ENCODE data around the gene DERL2. TPM values are rescaled to one million over a fixed set of nuclear protein-coding genes. Genes with fewer than 3 reads are reported as not detected.

The DERL2 gene
- total RNA-seq, 2 donors from 2014 or later, result 63.1 to 63.7 TPM

- intact Hi-C loops (cut with DNase I), result no loop called here
- Histone ChIP-seq H3K27ac (no peak overlapping the region), H3K4me1 (no peaks in the 10 kb centered on the region), H3K27me3 (peaks cover 16% of the 10 kb centered on the region), H3K9ac (ENCODE audit: low read depth in 2 of 2, low read length in 2 of 2) (peak overlapping the region; percentile 34 to 63), H3K4me3 (peak overlapping the region; percentile 33), H3K36me3 (no peaks in the 10 kb centered on the region), H3K9me3 (no peaks in the 10 kb centered on the region)
- DNase-seq, result peak; percentile 44
- TF ChIP-seq CTCF (IDR thresholded peaks at IDR 0.05), result no peak
These were observed 14.8 kb upstream of the DERL2 start for GRCh38 chr17:5500589-5501391.

- H3K27me3 ChIP-seq, result peaks cover 16% of the 10 kb centered on the region
- DNase-seq, result no peak
- no peaks in the 10 kb centered on the region for H3K9me3 ChIP-seq
- no peak overlapping the region for H3K27ac ChIP-seq
- intact Hi-C loops (cut with DNase I), result no loop called here
- peak overlapping the region in 1 of 2 donors; percentile 63 for H3K9ac ChIP-seq (ENCODE audit: low read depth in 2 of 2, low read length in 2 of 2)
- no peaks in the 10 kb centered on the region for H3K4me1 ChIP-seq
- H3K36me3 ChIP-seq, result no peaks in the 10 kb centered on the region
- peak overlapping the region; percentile 33 for H3K4me3 ChIP-seq
- no peak for TF ChIP-seq CTCF (IDR thresholded peaks at IDR 0.05)
These were observed 14.2 kb upstream of the DERL2 start for GRCh38 chr17:5500247-5500588.

- TF ChIP-seq CTCF (IDR thresholded peaks at IDR 0.05), result no peak
- intact Hi-C loops (cut with DNase I), result no loop called here
- Histone ChIP-seq H3K9me3 (no peaks in the 10 kb centered on the region), H3K4me1 (no peaks in the 10 kb centered on the region), H3K27me3 (peaks cover 16% of the 10 kb centered on the region), H3K36me3 (no peaks in the 10 kb centered on the region), H3K4me3 (peak overlapping the region; percentile 33), H3K9ac (ENCODE audit: low read depth in 2 of 2, low read length in 2 of 2) (peak overlapping the region in 1 of 2 donors; percentile 50), H3K27ac (no peak overlapping the region)
- DNase-seq, result no peak
These were observed 13.7 kb upstream of the DERL2 start for GRCh38 chr17:5499476-5500231.

GRCh38 chr17:5492970-5493369 is 7.0 kb upstream of the DERL2 start:
- H3K4me3 ChIP-seq, result no peak overlapping the region
- intact Hi-C loops (cut with DNase I), result no loop called here
- no peak for DNase-seq
- no peak for TF ChIP-seq CTCF (IDR thresholded peaks at IDR 0.05)
- no peak overlapping the region for H3K27ac ChIP-seq
- H3K9ac ChIP-seq (ENCODE audit: low read depth in 2 of 2, low read length in 2 of 2), result no peak overlapping the region
- no peaks in the 10 kb centered on the region for H3K36me3 ChIP-seq
- no peaks in the 10 kb centered on the region for H3K27me3 ChIP-seq
- H3K4me1 ChIP-seq, result no peaks in the 10 kb centered on the region
- H3K9me3 ChIP-seq, result no peaks in the 10 kb centered on the region

- no peak for DNase-seq
- H3K27me3 ChIP-seq, result no peaks in the 10 kb centered on the region
- intact Hi-C loops (cut with DNase I), result no loop called here
These were observed 2.8 kb upstream of the DERL2 start for GRCh38 chr17:5488752-5489151.

More at GRCh38 chr17:5488752-5489151, 2.8 kb upstream of the DERL2 start:
- no peaks in the 10 kb centered on the region for H3K9me3 ChIP-seq
- H3K9ac ChIP-seq (ENCODE audit: low read depth in 2 of 2, low read length in 2 of 2), result no peak overlapping the region
- no peak for TF ChIP-seq CTCF (IDR thresholded peaks at IDR 0.05)
- peaks cover 17% of the 10 kb centered on the region for H3K4me1 ChIP-seq
- H3K36me3 ChIP-seq, result no peaks in the 10 kb centered on the region
- no peak overlapping the region for H3K27ac ChIP-seq
- H3K4me3 ChIP-seq, result no peak overlapping the region
